ENCODE measurements around the gene UQCC2.

The UQCC2 gene

GRCh38 chr6:33670971-33671743 is 40.3 kb downstream of the UQCC2 start:
- no peak for DNase-seq

GRCh38 chr6:33670086-33670660 is 41.3 kb downstream of the UQCC2 start:
- DNase-seq, result no peak

DNA sequence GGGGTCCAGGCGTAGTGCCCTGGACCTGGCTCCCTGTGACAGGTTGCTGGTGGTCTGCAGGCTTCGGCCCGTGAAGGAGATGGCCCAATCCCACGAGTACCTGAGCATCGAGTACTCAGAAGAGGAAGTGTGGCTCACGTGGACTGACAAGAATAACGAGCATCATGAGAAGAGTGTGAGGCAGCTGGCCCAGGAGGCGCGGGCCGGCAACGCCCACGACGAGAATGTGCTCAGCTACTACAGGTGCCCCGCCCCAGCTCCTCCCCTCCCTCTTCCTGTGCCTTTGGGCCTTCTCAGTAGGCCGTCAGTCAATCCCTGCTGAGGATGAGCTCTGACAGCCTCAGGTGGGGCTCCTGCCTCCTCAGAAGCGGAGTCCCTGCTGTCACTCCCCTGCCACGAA is 42.6 kb downstream of the UQCC2 start:
- DNase-seq, result no peak

DNA sequence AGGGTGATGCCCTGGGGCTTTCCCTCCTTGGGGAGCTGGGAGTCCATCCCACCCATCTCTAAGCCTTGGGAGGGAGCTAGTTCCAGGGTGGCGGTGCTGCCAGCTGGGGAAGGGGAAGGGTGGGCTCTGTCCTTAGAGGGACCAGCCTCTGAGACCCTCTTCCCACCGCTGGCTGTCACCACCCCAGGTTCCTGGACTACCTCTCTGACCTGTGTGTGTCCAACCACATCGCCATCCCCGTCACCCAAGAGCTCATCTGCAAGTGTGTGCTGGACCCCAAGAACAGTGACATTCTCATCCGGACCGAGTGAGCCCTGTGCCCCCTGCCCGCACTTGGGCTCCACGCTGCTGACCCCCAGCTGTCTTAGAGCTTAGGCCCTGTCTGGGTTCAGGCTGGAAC is 43.2 kb downstream of the UQCC2 start:
- no peak for DNase-seq

DNA sequence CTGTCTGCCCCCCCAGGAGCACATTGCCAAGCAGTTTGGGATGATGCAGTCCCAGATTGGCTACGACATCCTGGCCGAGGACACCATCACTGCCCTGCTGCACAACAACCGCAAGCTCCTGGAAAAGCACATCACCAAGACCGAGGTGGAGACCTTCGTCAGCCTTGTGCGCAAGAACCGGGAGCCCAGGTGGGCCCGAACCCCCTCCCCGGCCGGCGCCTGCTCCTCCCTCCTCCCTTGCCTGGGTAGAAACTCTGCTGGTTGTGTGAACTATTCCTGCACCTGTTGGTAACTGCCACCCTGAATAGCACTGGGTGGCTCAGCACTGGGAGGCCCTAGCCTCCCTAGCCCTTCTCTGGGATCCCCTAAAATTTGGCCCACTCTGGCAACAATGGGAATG is 43.7 kb downstream of the UQCC2 start:
- no peak for DNase-seq

- no peak for DNase-seq
Measured at GRCh38 chr6:33667072-33667471, 44.4 kb downstream of the UQCC2 start.

- DNase-seq, result no peak
Measured at GRCh38 chr6:33665957-33666356, 45.5 kb downstream of the UQCC2 start.

GRCh38 chr6:33664506-33665057 is 46.9 kb downstream of the UQCC2 start:
- no peak for DNase-seq

- DNase-seq, result no peak
Measured at GRCh38 chr6:33663727-33664449, 47.6 kb downstream of the UQCC2 start.

DNA sequence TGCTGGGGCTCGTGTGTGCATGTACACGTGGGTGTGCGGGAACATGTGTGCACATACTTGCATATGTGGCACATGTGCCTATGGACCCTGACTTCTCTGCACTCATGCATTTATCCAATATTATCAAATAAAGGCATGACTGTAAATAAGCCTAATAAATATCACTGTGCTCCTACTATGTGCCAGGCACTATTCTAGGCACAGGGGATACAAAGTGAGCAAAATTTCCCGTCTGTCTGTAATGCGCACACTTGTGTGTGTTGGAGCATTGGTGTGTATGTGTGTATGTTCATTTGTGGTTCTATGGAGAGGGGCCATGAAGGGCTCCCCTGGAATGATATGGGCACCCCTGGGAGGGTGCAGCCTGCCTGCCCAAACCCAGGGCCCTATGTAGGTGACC is 48.5 kb downstream of the UQCC2 start:
- DNase-seq, result no peak

DNA sequence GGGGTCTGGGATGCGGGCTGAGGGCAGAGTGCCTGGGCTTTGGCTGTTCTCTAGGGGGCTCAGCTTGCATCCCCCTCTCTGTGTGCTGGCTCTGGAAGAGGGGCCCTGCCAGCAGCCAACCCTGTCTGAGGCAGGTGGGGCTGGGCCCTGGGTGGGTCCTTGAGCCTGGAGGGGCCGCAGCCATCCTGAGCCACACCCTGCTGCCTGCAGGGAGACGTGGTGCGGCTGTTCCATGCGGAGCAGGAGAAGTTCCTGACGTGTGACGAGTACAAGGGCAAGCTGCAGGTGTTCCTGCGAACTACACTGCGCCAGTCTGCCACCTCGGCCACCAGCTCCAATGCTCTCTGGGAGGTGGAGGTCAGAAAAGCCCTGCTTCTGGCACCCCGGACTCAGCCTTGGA is 49.2 kb downstream of the UQCC2 start:
- no peak for DNase-seq

DNA sequence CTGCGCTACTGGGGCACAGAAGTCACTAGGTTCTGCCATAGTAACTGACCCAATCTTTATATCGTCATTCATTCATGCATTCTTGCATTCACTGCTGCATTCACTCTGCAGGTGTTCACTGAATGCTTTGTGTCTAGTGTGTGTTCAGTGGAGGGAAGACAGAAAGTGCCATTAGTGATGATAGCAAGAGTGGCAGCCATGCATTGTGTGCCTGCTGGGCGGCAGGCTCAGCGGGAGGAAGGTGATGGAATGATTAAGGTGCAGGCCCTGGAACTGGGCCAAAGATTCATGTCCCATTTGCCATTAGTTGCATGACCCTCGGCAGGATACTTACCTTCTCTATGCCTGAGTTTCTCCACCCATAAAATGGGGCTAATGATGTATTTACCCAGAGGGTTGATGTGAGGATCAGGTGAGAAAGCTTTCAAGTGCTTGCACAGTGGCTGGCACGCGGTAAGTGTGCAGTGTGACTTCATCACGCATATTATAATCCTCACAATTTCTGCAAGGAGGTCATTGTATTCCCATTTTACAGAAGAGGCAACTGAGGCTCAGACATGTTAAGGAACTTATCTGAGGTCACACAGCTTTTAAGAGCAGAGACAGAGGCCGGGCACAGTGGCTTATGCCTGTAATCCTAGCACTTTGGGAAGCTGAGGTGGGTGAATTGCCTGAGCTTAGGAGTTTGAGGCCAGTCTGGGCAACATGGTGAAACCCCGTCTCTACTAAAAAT is 50.2 kb downstream of the UQCC2 start:
- DNase-seq, result no peak

DNA sequence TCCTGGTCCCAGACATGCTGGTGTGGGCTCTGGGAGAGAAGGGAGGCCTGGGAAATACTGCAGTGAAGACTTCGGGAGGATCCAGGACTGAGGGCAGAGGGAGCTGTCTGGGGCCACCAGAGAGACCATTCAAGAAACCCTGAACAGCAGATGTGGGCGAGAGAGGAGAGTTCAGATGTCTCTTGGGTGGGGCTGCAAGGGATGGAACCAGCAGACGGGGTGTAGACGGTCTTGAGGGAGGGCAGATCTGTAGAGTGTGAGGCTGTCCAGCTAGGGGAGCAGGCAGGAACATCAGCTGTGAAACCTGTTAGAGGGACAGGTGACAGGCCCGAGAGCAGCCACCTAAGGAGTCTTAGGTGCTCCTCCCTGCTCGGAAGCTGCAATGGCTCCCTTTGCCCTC is 51.5 kb downstream of the UQCC2 start:
- no peak for DNase-seq

DNA sequence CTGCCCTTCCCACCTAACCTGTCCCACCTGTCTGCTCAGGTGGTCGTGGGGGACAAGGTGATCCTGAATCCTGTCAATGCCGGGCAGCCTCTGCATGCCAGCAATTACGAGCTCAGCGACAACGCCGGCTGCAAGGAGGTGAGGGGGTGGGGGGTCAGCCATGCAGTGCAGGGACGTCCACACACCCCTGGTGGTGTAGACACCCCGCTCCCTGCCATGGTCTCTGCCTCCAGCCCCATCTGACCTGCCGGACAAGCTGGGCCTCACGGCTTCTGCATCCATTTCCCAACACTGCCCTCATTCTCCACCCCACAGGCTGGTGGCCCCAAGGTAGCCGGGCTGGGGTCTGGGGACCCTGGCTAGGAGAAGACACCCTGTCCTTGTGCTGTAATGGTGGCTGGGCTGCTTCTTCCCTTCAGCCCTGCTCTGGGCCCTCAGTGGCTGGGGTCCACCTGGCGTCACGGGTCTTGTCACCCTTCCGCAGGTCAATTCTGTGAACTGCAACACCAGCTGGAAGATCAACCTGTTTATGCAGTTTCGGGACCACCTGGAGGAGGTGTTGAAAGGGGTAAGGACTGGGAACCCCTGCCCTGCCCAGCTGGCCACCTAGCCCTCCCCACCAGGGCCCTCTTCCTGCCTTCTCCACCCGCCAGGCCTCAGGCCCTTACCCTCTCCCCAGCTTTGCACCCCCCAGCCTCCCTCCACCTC is 52.4 kb downstream of the UQCC2 start:
- no peak for DNase-seq

DNA sequence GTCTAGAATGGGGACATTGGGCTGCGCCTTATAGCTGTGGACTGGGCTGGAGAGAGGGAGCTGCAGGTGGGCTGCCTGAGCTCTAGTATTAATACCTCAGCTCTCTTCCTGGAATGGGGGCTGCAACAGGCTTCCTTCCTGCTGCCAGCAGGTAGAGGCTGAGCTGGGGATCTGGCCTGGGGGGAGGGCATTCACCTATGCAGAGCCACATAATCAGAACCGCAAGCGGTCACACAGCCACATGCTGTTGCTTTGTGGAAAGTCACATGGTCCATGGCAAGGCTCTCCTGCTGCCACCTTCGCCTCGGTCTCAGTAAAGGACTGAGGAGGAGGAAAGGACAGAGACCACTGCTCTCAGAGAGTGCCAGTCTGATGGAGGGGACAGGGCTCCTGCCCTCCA is 54.7 kb downstream of the UQCC2 start:
- DNase-seq, result no peak

- DNase-seq, result peak; percentile 33
Measured at GRCh38 chr6:33654831-33655554, 56.5 kb downstream of the UQCC2 start.

GRCh38 chr6:33652002-33652401 is 59.5 kb downstream of the UQCC2 start:
- DNase-seq, result no peak

DNA sequence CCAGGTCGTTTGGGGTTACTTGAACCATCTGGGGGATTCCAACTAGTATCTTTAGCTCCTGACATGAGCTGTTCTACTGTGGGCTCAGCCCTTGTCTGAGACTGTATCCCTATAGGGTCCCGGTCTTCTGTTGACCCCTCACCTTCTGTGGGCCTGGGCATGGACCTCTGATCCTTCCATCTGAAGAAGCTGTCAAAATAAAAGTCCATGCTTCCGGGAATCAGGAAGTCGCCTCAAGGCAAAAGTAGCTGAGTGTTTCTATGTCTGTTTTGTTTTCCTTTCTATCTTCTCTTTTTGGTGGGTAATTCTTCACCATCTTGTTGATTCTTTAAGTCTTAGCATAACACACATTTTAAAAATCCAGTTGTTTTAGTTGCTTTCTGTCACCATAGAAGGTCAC is 60.1 kb downstream of the UQCC2 start:
- DNase-seq, result no peak
